Liver (tissue), 9 donors: ENCODE measurements around the gene SEPSECS. TPM values are rescaled to one million over a fixed set of nuclear protein-coding genes. Genes with fewer than 3 reads are reported as not detected.

ENCODE experiments used
- DNase-seq: peaks from one replicate; pipeline ENCODE4 v3.0.0-alpha.2; 2017; ENCODE audit warnings: low spot score
- H3K27ac ChIP-seq, 2 donors: one replicate each; pipeline ENCODE4 v1.7.0; 2013; ENCODE audit warnings: inconsistent platforms in 2 of 2, low read length in 2 of 2, control low read depth in 1 of 2, low read depth in 1 of 2, mild to moderate bottlenecking in 1 of 2
- H3K27me3 ChIP-seq, 4 donors: one replicate each; pipeline versions ENCODE4 v1.6.1 to v1.7.0; 2013; ENCODE audit warnings: low read length in 3 of 4, inconsistent platforms in 1 of 4, mild to moderate bottlenecking in 1 of 4, moderate library complexity in 1 of 4; ENCODE audit not compliant: control insufficient read depth in 4 of 4, insufficient read depth in 4 of 4
- H3K36me3 ChIP-seq, 4 donors: one replicate each; pipeline versions ENCODE4 v1.6.1 to v1.7.0; 2013; ENCODE audit warnings: low read length in 3 of 4, mild to moderate bottlenecking in 3 of 4, low read depth in 1 of 4, moderate library complexity in 1 of 4; ENCODE audit not compliant: control insufficient read depth in 4 of 4, insufficient read depth in 3 of 4
- H3K4me1 ChIP-seq, 4 donors: one replicate each; pipeline versions ENCODE4 v1.6.1 to v1.7.0; 2013; ENCODE audit warnings: low read length in 3 of 4, mild to moderate bottlenecking in 3 of 4, moderate library complexity in 1 of 4; ENCODE audit not compliant: control insufficient read depth in 4 of 4, insufficient read depth in 4 of 4
- H3K4me3 ChIP-seq, 3 donors: one replicate each; pipeline versions ENCODE4 v1.6.1 to v1.7.0; 2013; ENCODE audit warnings: low read length in 3 of 3, control low read depth in 1 of 3, low read depth in 1 of 3, mild to moderate bottlenecking in 1 of 3
- H3K9ac ChIP-seq, 2 donors: one replicate each; pipeline ENCODE4 v1.7.0; 2013; ENCODE audit warnings: low read length in 2 of 2, mild to moderate bottlenecking in 2 of 2, moderate library complexity in 2 of 2, control low read depth in 1 of 2, low read depth in 1 of 2
- H3K9me3 ChIP-seq, 4 donors: one replicate each; pipeline versions ENCODE4 v1.6.1 to v1.7.0; 2013; ENCODE audit warnings: low read length in 3 of 4; ENCODE audit not compliant: control insufficient read depth in 4 of 4
- ATF3 ChIP-seq: IDR thresholded peaks from 2 replicates; pipeline ENCODE4 v1.6.1; 2016; ENCODE audit warnings: antibody characterized with exemption
- CTCF ChIP-seq: fragments of 150-350 bp; IDR thresholded peaks from 2 replicates; pipeline ENCODE4 v1.5.1; 2017; ENCODE audit warnings: improper control_type of control experiment, low read depth, low read length; ENCODE audit not compliant: missing input control
- EGR1 ChIP-seq, 2 donors: IDR thresholded peaks; 2 replicates each; pipeline ENCODE4 v1.6.1; 2016 to 2018; ENCODE audit warnings: antibody characterized with exemption in 2 of 2, low read depth in 2 of 2
- FOXA1 ChIP-seq: IDR thresholded peaks from 2 replicates; pipeline ENCODE4 v1.6.1; 2016; ENCODE audit warnings: antibody characterized with exemption
- FOXA2 ChIP-seq: IDR thresholded peaks from 2 replicates; pipeline ENCODE4 v1.6.1; 2016; ENCODE audit warnings: antibody characterized with exemption
- GABPA ChIP-seq, 2 donors: IDR thresholded peaks in 1 of 2; conservative IDR thresholded peaks in 1 of 2; 2 replicates each; pipeline ENCODE4 v1.6.1; 2016; ENCODE audit warnings: antibody characterized with exemption in 2 of 2, mild to moderate bottlenecking in 1 of 2, moderate library complexity in 1 of 2
- HNF4A ChIP-seq, 2 donors: conservative IDR thresholded peaks; 2 replicates each; pipeline ENCODE4 v1.6.1; 2016; ENCODE audit warnings: antibody characterized with exemption in 2 of 2, mild to moderate bottlenecking in 2 of 2
- JUND ChIP-seq, 2 donors: IDR thresholded peaks; 2 replicates each; pipeline ENCODE4 v1.6.1; 2016; ENCODE audit warnings: antibody characterized with exemption in 2 of 2
- MAX ChIP-seq: IDR thresholded peaks from 2 replicates; pipeline ENCODE4 v1.6.1; 2016; ENCODE audit warnings: antibody characterized with exemption
- REST ChIP-seq: IDR thresholded peaks from 2 replicates; pipeline ENCODE4 v1.6.1; 2016; ENCODE audit warnings: antibody characterized with exemption, mild to moderate bottlenecking
- RXRA ChIP-seq, 2 donors: IDR thresholded peaks; 2 replicates each; pipeline ENCODE4 v1.6.1; 2017 to 2018; ENCODE audit warnings: antibody characterized with exemption in 2 of 2, mild to moderate bottlenecking in 1 of 2
- SP1 ChIP-seq: IDR thresholded peaks from 2 replicates; pipeline ENCODE4 v1.6.1; 2018; ENCODE audit warnings: antibody characterized with exemption, mild to moderate bottlenecking
- YY1 ChIP-seq: IDR thresholded peaks from 2 replicates; pipeline ENCODE4 v1.6.1; 2016; ENCODE audit warnings: antibody characterized with exemption, mild to moderate bottlenecking
- ZBTB33 ChIP-seq: IDR thresholded peaks from 2 replicates; pipeline ENCODE4 v1.6.1; 2016; ENCODE audit warnings: antibody characterized with exemption
- WGBS: extraction: QIAGEN DNeasy Blood & Tissue Kit; methylation state at CpG from one replicate; pipeline ENCODE4 v1.1.7; 2013; 5-methylcytosine and 5-hydroxymethylcytosine counted together
- polyA plus RNA-seq, 2 donors: library from polyadenylated mRNA; stranded (reverse) in 1 of 2; unstranded in 1 of 2; fragments of 200-250 nt in 1 of 2; fragments of >200 nt in 1 of 2; fragmentation: Nextera tagmentation in 1 of 2; extraction: Ambion mirVana in 1 of 2; gene quantifications; one replicate each; pipeline versions ENCODE4 v1.2.1 to v1.2.3, GENCODE V29; 2013 to 2015
- total RNA-seq, 2 donors: library from RNA; depleted of rRNA; stranded (reverse); fragments of >200 nt; gene quantifications; one replicate each; pipeline ENCODE4 v1.2.3, GENCODE V29; 2014
- donor health status: healthy.
- donor health status: healthy.
- donor health status: healthy.
- donor health status: healthy.
- donor health status: healthy.

Gene SEPSECS
- total and polyA plus RNA-seq, 4 donors = 10.3 to 31.7 (median 13.2) TPM

GRCh38 chr4:25104591-25104990 is 55.7 kb downstream of the SEPSECS start:
- H3K4me3 ChIP-seq = no peak overlapping the region
- no peak overlapping the region for H3K27ac ChIP-seq
- no peaks in the 10 kb centered on the region for H3K4me1 ChIP-seq
- 68% methylated on average over 3 of the region's 3 CpGs for WGBS
- peaks cover 0 to 5% (median 0%) of the 10 kb centered on the region in 4 donors for H3K9me3 ChIP-seq
- H3K9ac ChIP-seq = no peak overlapping the region
- no peaks in the 10 kb centered on the region for H3K27me3 ChIP-seq
- TF ChIP-seq EGR1 (IDR thresholded peaks at IDR 0.05; ENCODE audit: low read depth in 2 of 2) (no peak), GABPA (IDR thresholded peaks at IDR 0.05 in 1 of 2, conservative IDR thresholded peaks at IDR 0.05 in 1 of 2) (no peak), MAX (no peak), JUND (IDR thresholded peaks at IDR 0.05) (no peak), RXRA (IDR thresholded peaks at IDR 0.05) (no peak), FOXA1 (no peak), FOXA2 (no peak), YY1 (no peak), ATF3 (no peak), HNF4A (conservative IDR thresholded peaks at IDR 0.05) (no peak), REST (no peak)
- no peak for DNase-seq
- H3K36me3 ChIP-seq = no peaks in the 10 kb centered on the region

GRCh38 chr4:25103418-25103817 is 56.8 kb downstream of the SEPSECS start:
- H3K4me3 ChIP-seq = no peak overlapping the region
- H3K36me3 ChIP-seq = no peaks in the 10 kb centered on the region
- H3K9me3 ChIP-seq = peaks cover 0 to 5% (median 0%) of the 10 kb centered on the region in 4 donors
- WGBS = 62% methylated on average over 4 of the region's 4 CpGs
- no peak for DNase-seq
- peaks cover 0 to 2% (median 0%) of the 10 kb centered on the region in 4 donors for H3K4me1 ChIP-seq
- no peak overlapping the region for H3K9ac ChIP-seq
- TF ChIP-seq JUND (IDR thresholded peaks at IDR 0.05) (no peak), FOXA1 (no peak), EGR1 (IDR thresholded peaks at IDR 0.05; ENCODE audit: low read depth in 2 of 2) (no peak), YY1 (no peak), CTCF (no peak), FOXA2 (no peak), ZBTB33 (no peak), GABPA (IDR thresholded peaks at IDR 0.05 in 1 of 2, conservative IDR thresholded peaks at IDR 0.05 in 1 of 2) (no peak), ATF3 (no peak), RXRA (IDR thresholded peaks at IDR 0.05) (no peak), HNF4A (conservative IDR thresholded peaks at IDR 0.05) (no peak), SP1 (no peak), MAX (no peak)
- H3K27ac ChIP-seq = no peak overlapping the region
- no peaks in the 10 kb centered on the region for H3K27me3 ChIP-seq
